Activated naive CD4-positive, alpha-beta T cell treated with anti-CD3 and anti-CD28 coated beads, Interleukin-2, amount 10 ng/mL, durations not matched to agents 7 days and 5 days (primary cell): ENCODE measurements around the gene TAF11L13.
"Not testable (repeated sequence)": the region's sequence is repeated elsewhere in the genome, so short reads cannot be mapped to it uniquely, and the experiment has no call there.

Experiments used
- CTCF ChIA-PET: fragments of 350-600 bp; sonication (Branson Sonifier 250); formaldehyde crosslinking; loops from one replicate; lab custom pipeline; 2021; ENCODE audit warnings: antibody characterized with exemption; lab: Charles Lee
- DNase-seq: peaks from one replicate; pipeline ENCODE4 v3.0.0-alpha.2; 2020
- H3K27ac Mint-ChIP-seq: one replicate; pipeline ENCODE4 v1.8.0; 2021; ENCODE audit warnings: mild to moderate bottlenecking, moderate library complexity, mixed read lengths
- H3K27me3 Mint-ChIP-seq: one replicate; pipeline ENCODE4 v1.8.0; 2021; ENCODE audit warnings: mild to moderate bottlenecking, mixed read lengths
- H3K36me3 Mint-ChIP-seq: one replicate; pipeline ENCODE4 v1.8.0; 2021; ENCODE audit warnings: mixed read lengths
- H3K4me1 Mint-ChIP-seq: one replicate; pipeline ENCODE4 v1.8.0; 2021; ENCODE audit warnings: mixed read lengths
- H3K4me3 Mint-ChIP-seq: one replicate; pipeline ENCODE4 v1.8.0; 2021; ENCODE audit warnings: mild to moderate bottlenecking, moderate library complexity, mixed read lengths
- H3K9me3 Mint-ChIP-seq: one replicate; pipeline ENCODE4 v1.8.0; 2021; ENCODE audit warnings: mixed read lengths

Gene TAF11L13

GRCh38 chr5:17655201-17655759, 23.4 kb downstream of the TAF11L13 start:
- H3K36me3 Mint-ChIP-seq, H3K27ac Mint-ChIP-seq, DNase-seq, CTCF ChIA-PET, H3K9me3 Mint-ChIP-seq, H3K4me3 Mint-ChIP-seq, H3K4me1 Mint-ChIP-seq, H3K27me3 Mint-ChIP-seq: not testable (repeated sequence)

GRCh38 chr5:17655921-17656320, 24.0 kb downstream of the TAF11L13 start:
- peaks cover 12% of the 10 kb centered on the region for H3K9me3 Mint-ChIP-seq
- no peaks in the 10 kb centered on the region for H3K27me3 Mint-ChIP-seq
- H3K4me1 Mint-ChIP-seq: no peaks in the 10 kb centered on the region
- H3K27ac Mint-ChIP-seq: no peak overlapping the region
- H3K4me3 Mint-ChIP-seq: no peak overlapping the region
- no peak for DNase-seq
- no peaks in the 10 kb centered on the region for H3K36me3 Mint-ChIP-seq
- CTCF ChIA-PET: no interaction called here

DNA sequence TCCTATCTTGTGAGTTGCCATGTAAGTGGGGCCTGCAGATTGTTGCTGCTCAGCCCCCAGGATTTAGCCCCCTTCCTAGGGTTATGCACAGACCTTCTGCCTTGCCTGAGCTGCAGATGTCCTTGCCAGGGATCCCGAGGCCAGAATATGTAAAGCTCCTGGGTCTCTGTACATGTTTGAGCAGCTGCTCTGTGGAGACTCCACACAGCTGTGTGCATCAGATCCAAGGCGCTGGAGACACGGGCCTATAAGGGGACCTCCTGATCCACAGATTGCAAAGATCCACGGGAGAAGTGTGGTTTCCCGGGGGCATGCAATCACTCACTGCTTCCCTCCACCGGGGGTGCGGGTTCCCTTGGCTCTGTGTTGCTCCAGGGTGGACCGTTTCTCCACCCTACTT, 31.3 kb downstream of the TAF11L13 start:
- peaks cover 31% of the 10 kb centered on the region for H3K9me3 Mint-ChIP-seq
- H3K4me3 Mint-ChIP-seq: no peak overlapping the region
- no peaks in the 10 kb centered on the region for H3K36me3 Mint-ChIP-seq
- DNase-seq: no peak
- H3K27me3 Mint-ChIP-seq: no peaks in the 10 kb centered on the region
- no peaks in the 10 kb centered on the region for H3K4me1 Mint-ChIP-seq
- H3K27ac Mint-ChIP-seq: no peak overlapping the region
- CTCF ChIA-PET: no interaction called here

DNA sequence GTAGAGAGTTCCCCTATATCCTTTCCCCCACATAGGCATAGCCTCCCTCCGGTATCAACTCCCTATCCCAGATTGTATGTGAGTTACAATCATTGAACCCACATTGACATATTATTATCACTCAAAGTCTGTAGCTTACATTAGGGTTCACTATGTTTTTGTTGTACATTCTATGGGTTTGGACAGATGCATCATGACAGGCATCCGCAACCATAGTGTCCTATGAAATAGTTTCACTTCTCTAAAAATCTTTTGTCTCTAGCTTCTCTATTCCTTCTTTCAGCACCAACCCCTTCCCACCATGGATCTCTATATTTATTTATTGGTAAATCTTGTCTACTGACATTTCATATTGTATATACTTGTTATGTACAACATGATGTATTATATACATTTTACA, 33.9 kb downstream of the TAF11L13 start:
- DNase-seq: no peak
- Mint-ChIP-seq H3K36me3 (no peaks in the 10 kb centered on the region), H3K27ac (no peak overlapping the region), H3K9me3 (peaks cover 36% of the 10 kb centered on the region), H3K27me3 (no peaks in the 10 kb centered on the region), H3K4me3 (no peak overlapping the region), H3K4me1 (no peaks in the 10 kb centered on the region)
- CTCF ChIA-PET: no interaction called here

- Mint-ChIP-seq H3K36me3 (no peaks in the 10 kb centered on the region), H3K9me3 (peaks cover 35% of the 10 kb centered on the region)
Measured at GRCh38 chr5:17666726-17667235, 34.9 kb downstream of the TAF11L13 start.

GRCh38 chr5:17670353-17670752, 38.5 kb downstream of the TAF11L13 start:
- peaks cover 22% of the 10 kb centered on the region for H3K9me3 Mint-ChIP-seq
- H3K4me3 Mint-ChIP-seq: no peak overlapping the region
- H3K36me3 Mint-ChIP-seq: no peaks in the 10 kb centered on the region
- CTCF ChIA-PET: no interaction called here
- H3K4me1 Mint-ChIP-seq: no peaks in the 10 kb centered on the region
- H3K27me3 Mint-ChIP-seq: no peaks in the 10 kb centered on the region
- DNase-seq: no peak
- no peak overlapping the region for H3K27ac Mint-ChIP-seq

More at GRCh38 chr5:17666726-17667235, 34.9 kb downstream of the TAF11L13 start:
- Mint-ChIP-seq H3K27me3 (no peaks in the 10 kb centered on the region), H3K27ac (no peak overlapping the region), H3K4me1 (no peaks in the 10 kb centered on the region), H3K4me3 (no peak overlapping the region)
- no peak for DNase-seq
- CTCF ChIA-PET: no interaction called here

DNA sequence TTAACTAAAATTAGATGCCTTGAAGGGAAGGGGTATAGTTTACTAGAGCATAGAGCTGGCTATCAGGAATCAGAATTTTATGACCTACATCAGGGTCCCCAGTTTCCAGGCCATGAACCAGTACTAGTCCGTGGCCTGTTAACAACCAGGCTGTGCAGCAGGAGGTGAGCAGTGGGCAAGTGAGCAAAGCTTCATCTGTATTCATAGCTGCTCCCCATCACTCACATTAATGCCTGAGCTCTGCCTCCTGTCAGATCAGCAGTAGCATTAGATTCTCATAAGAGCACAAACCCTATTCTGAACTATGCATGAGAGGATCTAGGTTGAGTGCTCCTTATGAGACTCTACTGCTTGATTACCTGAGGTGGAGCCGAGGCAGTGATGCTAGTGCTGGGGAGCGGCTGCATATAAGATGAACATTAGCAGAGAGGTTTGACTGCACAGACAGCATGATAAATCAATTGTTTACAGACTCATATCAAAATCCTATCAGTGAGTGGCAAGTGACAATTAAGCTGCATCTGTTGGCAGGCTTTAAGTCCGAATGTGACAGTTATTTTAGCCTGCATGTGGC, 47.0 kb downstream of the TAF11L13 start:
- no peak overlapping the region for H3K27ac Mint-ChIP-seq
- DNase-seq: no peak
- H3K9me3 Mint-ChIP-seq: peaks cover 8% of the 10 kb centered on the region
- CTCF ChIA-PET: no interaction called here
- H3K36me3 Mint-ChIP-seq: no peaks in the 10 kb centered on the region
- no peaks in the 10 kb centered on the region for H3K27me3 Mint-ChIP-seq
- H3K4me3 Mint-ChIP-seq: no peak overlapping the region
- H3K4me1 Mint-ChIP-seq: no peaks in the 10 kb centered on the region

DNA sequence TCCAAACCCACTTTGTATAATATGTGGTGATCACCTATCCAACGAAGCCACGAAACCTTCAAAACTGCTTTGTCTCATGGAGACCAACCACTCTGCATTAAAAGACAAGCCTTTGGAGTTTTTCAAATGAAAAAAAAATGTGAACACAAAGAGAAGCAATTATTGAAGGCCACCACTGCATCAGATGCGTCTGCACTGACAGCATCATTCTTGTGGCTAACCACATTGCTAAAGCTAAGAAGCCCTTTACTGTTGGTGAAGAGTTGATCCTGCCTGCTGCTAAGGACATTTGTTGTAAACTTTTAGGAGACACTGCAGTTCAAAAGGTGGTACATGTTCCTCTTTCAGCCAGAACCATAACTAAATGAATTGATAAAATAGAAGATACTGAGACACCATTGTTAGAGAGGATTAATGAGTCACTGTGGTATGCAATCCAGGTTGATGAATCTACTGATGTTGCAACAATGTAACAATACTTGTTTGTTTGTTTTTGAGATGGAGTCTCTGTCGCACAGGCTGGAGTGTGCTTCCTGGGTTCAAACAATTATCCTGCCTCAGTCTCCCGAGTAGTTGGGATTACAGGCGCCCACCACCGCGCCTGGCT, 47.8 kb downstream of the TAF11L13 start:
- DNase-seq: no peak
- Mint-ChIP-seq H3K27me3 (no peaks in the 10 kb centered on the region), H3K4me3 (no peak overlapping the region), H3K36me3 (no peaks in the 10 kb centered on the region), H3K9me3 (peaks cover 9% of the 10 kb centered on the region), H3K4me1 (no peaks in the 10 kb centered on the region), H3K27ac (no peak overlapping the region)
- CTCF ChIA-PET: no interaction called here

GRCh38 chr5:17680737-17681136, 48.8 kb downstream of the TAF11L13 start:
- Mint-ChIP-seq H3K27me3 (no peaks in the 10 kb centered on the region), H3K36me3 (no peaks in the 10 kb centered on the region), H3K9me3 (peaks cover 6% of the 10 kb centered on the region), H3K4me3 (no peak overlapping the region), H3K4me1 (no peaks in the 10 kb centered on the region), H3K27ac (no peak overlapping the region)
- CTCF ChIA-PET: no interaction called here
- no peak for DNase-seq
